DMS114 treated with DMSO at 0.1 percent for 48 hours (cell line): ENCODE results near the gene GAS7.
A peak's percentile ranks its signal among the peaks of the same experiment; 100 is the strongest.

Experiments
- DNase-seq: peaks from one replicate; lab custom pipeline; 2025; ENCODE audit not compliant: unreplicated experiment; lab: John Stamatoyannopoulos, UW

Gene GAS7

DNA sequence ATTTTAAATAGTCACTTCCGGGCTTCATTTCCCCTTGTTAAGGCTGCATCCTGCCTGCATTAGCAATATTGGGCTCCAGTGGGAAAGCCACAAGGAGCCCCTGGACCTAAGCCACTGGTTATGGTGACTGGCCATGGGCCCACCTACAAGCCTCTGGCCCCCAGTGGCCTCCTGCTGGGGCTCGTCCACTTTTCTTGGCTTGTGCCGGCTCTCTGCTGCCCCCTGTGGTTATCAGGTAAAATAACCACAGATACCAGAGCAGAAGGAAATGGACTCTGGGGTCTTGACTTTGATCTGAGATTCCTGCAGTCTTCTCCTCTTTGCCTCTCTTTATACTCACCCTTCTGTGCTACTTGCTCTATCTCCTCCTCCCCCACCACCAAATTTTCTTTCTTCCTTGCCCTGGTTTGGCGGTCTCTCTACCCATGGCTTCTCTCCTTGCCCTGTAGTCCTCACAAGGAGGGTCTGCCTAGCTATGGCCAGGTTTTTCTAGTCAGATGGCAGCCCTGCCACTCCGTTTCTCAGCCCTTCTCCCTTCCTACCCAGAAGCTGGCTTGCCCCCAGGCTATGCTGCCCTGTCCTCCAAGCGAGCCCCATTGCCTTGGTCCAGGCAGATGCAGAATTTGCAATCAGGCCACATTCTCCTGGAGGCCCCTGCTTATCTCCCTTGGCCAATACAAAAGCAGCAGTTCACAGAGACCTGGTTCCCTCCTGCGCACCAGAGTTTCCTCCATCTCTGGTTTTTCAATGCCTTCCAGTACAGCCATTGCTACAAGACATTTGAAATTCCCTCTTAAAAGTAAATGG, 210.4 kb downstream of the GAS7 start:
- DNase-seq: peak; percentile 27

DNA sequence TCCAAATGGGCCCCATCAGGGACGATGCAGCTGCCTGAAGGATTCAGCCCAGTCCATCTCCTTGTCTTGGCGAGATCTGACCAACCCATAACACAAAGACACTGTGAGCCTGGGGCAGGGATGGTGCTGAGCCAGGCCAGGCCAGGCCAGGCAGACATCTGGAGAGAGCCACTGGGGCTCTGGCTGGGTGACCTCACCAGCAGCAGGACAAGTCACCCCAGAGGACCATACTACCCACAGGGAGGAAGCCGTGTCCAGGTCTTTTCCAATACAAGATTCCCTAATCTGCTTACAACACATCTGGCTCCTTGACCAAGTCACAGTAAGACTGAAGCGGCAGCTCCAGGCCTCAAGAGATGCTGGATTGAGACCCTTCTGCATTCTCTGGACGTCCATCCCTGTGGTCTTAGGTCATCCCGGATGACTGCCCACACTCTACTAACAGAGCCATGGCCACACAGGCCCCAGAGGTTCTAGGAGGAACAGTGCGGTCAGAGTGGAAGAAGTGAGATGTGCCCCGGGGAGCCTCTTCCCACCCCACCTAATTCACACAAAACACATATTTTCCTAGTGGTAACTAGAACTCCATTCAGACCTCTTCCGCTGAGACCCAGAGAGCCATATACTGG, 211.5 kb downstream of the GAS7 start:
- no peak for DNase-seq

- no peak for DNase-seq
Measured at GRCh38 chr17:9985646-9986045, 212.8 kb downstream of the GAS7 start.

- no peak for DNase-seq
Measured at GRCh38 chr17:9984768-9985167, 213.6 kb downstream of the GAS7 start.

DNA sequence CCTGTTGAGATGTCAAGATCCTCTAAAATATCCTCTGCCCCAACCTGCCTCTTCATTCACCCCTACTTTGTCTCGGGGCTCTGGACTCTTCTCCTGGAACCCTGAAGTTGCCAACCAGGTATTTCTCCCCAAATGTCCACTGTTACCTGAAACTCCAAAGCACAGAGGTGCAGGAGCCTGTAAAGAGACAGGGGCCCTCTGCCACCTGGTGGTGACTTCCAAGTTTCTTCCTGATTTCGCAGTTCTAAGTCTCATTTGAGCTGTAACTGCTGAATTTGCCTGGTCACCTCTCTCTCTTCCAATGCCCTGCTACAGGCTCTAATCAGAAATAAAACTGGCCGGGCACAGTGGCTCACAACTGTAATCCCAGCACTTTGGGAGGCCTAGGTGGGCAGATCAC, 216.2 kb downstream of the GAS7 start:
- DNase-seq: peak; percentile 1

- DNase-seq: no peak
Measured at GRCh38 chr17:9981344-9981915, 217.0 kb downstream of the GAS7 start.

GRCh38 chr17:9979463-9979995, 218.9 kb downstream of the GAS7 start:
- DNase-seq: no peak

DNA sequence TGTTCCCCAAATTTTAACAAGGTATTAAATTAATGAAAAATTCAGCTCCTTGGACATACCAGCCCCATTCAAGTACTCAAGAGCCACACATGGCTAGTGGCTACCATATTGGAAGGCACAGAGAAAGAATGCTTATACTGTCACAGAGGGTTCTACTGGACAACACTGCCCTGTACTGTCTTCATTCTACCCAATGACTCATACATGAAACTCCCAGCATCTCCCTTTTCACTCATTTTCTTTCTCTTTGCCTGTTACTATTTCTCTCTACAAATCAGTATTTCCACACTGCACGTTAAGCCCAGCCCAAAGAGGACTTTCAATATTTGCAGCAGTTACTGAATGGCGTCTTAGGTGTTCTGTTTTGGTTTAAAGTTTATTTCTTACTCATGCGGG, 221.2 kb downstream of the GAS7 start:
- DNase-seq: no peak

DNA sequence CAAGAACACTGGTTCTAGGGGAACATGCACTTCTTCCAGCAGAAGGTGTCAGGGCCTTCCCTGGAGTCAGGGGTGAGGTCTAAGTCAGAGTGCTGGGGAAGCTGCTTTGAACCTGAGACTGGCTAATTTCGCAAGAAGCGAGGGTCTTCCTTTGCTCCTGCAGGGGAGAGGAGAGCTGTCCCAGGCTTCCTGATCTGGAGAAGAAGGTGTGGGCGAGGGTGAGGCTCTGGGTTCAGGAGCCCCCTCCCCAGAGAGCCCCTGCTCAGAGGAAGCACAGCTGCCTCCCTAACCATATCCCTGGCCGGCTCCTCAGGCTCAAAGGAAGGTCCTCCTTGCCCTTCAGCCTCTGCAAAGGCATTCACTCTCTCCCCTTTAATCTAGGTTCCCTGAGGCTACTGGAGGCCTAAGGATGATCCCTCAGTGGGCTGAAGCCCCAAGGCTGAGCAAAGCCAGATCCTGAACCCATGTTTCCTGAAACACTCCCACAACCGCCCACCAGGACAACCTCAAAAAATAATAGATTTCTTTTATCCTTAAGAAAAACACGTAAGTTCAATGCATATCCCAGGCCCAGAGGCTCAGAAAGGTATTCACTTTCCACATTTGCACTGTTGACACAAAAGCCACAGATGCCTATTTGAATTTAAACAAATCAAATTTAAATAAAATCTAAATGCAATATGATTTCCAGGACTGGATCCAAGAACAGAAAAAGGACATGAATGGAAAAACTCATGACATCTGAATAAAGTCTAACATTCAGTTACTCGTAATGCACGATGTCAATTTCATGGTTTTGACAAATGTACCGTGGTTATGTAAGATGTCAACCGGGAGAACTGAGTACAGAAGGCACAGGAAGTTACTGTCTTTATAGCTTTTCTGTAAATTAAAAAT, 221.9 kb downstream of the GAS7 start:
- no peak for DNase-seq

- DNase-seq: no peak
Measured at GRCh38 chr17:9974448-9975381, 223.7 kb downstream of the GAS7 start.

- DNase-seq: no peak
Measured at GRCh38 chr17:9973669-9974447, 224.5 kb downstream of the GAS7 start.

DNA sequence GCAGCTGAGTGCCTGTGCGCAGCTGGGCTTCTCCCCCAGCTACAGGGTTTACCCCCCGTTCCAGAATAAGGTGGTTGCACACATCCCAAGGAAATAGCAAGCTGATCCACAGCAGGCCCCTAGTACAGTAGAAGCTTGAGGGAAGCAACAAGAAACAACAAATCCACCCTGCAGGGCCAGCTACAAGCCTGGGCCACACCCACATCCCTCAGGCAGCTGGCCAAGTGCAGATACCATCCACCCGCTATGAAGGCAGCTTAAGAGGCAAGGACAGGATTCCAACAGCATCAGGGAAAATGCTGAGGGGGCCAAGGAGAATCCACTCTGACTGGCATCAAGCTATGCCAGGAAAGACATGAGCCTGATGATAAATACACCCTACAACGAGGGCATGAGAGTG, 226.4 kb downstream of the GAS7 start:
- DNase-seq: no peak

DNA sequence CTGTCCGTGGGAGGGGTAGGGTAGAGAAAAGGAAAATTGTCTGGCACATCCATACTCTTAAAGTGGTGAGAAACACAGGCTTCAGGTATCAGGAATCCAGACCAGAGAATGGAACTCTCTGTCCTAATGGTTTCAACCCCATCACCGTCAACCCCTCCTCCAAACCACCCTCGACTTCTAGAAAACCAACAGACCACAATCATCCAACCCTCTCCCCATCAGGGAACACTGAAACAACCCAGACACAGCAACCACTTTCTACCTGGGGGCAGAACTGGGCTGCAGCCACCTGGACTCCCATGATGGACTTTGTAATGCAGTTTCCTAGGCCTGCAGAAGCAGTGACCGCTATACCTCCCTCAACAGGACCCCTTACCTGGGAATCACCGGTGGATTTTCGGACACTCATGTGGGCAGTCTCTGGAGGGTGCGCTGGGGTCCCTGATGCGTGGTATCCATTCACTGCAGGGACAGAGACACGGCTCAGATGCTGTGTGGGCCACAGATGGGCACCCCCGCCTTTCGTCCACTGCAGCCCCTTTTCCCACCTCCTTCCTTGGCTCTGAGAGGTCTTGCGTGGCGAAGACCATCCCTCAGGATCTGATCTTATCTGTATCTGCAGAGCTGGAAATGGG, 229.0 kb downstream of the GAS7 start:
- DNase-seq: no peak

DNA sequence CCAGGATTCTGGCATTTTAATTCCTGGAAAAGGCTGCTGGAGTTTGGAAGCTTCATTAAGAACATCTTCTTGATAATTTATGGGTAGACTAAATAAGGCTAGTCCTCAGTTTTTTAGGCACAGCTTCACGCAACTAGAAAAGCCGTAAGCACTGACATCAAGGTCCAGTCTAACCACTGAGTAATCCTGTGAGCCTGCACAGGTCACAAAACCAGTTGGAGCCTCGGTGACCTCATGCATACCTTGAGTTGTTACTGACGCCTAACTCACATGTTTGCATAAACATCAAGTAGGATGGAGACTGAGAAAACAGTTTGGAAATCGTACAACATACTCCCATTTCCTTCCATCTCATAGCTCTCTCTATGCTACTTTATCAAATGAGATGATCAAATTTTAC, 229.5 kb downstream of the GAS7 start:
- DNase-seq: no peak

DNA sequence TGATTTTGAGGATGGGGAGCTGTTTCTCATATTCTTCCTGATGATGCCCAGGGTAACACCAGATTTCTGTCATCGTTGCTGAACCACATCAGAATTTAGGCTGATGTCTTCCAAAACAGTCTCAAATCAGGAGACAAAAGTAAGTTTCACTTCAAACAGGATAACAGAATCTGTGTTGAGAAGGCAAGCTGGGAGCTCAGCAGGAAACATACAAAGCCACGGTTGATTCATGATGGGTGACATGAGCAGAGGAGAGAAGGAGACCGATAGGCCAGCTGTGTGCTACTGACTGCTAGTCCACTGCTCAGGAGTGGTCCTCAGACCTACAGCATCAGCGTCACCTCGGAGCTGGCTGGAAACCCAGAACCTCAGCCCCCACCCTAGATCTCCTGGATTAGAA, 230.4 kb downstream of the GAS7 start:
- DNase-seq: no peak

- peak; percentile 23 for DNase-seq
Measured at GRCh38 chr17:9959377-9959981, 238.9 kb downstream of the GAS7 start.

- no peak for DNase-seq
Measured at GRCh38 chr17:9958586-9959281, 239.7 kb downstream of the GAS7 start.

DNA sequence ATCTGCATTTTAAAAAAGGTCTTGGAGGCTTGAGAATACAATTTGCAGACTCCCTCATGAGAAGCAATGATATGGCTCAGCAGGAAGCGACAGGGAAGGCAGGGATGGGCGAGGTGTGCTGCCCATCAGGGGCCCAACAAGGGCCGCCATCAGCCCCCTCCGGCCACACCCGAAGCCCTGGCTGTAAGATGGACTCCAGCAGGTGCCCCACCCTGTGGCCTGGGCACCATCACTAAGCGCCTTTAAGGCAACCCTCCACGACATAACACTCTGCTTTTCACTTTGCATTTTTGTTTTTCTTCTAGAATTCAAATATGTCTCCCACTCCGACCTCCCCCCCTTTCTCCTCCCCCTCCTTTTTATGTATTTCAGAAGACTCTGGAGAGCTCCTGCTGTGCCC, 241.2 kb downstream of the GAS7 start:
- no peak for DNase-seq
